Measurements from ENCODE around the gene ZNF23.

The ZNF23 gene

DNA sequence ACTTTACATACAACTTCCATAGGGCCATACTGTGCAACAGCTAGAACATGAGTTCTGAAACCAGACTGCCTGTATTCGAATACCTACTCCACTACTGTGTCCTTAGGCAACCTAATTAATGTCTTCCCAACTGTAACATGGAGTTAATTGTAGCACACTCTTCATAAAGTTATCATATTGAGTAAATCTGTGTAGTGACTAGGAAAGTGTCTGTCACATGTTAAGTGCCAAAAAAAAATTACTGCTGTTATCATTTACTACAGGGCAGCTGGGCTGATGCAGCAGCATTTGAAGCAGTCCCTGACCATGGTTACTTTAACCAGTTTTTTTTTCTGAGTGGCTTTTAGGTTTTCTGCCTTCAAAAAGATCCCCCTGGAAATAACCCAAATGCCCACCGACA, 10.9 kb upstream of the ZNF23 start:
- no peak for DNase-seq

DNA sequence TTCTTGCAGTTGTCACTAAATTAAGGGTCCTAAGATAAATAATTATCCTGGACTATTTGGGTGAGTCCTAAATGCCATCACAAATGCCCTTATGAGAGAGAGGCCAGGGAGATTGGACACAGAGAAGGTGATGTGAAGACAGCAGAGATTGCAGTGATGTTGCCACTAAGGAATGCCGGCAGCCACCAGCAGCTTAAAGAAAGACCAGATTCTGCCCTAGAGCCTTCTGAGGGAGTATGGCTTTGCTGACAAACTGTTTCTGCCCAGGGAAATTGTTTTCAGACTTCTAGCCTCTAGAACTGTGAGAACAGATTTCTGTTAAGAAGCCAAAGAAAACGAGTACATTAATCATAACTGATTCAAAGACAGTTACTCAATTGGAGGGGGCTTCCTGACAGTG, 10.0 kb upstream of the ZNF23 start:
- DNase-seq, result no peak

DNA sequence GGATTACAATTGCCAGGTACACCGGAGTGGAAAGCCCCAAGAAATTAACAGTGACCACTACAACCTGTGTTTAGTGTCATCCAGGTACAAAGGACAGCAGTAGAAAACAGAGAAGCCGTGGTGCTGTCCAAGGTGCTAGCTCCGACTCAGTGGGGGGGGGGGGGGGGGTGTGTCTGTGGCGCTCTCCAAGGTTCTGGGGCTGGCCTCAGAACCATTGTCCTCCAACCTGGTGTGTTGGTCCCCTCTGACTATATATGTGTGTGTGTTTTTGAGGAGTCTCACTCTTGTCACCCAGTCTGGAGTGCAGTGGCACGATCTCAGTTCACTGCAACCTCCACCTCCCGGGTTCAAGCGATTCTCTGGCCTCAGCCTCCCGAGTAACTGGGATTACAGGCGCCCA, 5.8 kb upstream of the ZNF23 start:
- DNase-seq, result peak; percentile 37

DNA sequence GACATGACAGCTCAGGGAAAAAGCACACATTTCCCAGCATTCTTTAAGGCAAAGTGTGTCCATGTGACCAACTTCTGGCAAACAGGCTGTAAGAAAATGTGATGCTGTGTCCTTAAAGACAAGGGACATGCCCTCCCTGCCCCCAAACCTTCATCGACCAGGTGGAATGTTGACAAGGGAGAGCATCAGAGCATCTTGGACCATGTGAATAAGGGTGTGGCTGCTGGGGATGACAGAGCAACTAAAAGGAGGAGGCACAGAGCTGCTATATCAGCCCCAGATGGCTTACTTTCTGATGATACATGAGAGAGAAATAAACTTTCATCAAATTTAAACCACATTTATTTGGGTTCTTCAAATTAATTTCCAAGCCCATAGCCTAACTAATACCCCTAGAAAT, 2.2 kb upstream of the ZNF23 start:
- DNase-seq, result no peak

DNA sequence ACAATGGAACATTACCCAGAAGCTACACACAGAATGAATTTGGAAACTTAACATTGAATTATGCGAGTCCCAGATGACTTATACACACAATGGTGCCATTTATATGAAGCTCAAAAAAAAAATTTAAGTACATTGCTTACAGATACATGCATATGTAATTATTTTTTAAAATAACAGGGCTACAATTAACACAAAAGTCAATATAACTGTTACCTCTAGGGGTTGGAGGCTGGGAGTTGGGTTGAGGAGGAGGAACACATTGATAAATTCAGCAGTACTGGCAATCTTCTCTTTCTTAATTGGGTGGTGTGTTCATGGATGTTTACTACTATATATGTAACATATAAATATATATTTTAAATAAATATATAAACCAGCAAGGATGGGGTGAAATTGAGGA, 1.1 kb downstream of the ZNF23 start:
- no peak for DNase-seq

DNA sequence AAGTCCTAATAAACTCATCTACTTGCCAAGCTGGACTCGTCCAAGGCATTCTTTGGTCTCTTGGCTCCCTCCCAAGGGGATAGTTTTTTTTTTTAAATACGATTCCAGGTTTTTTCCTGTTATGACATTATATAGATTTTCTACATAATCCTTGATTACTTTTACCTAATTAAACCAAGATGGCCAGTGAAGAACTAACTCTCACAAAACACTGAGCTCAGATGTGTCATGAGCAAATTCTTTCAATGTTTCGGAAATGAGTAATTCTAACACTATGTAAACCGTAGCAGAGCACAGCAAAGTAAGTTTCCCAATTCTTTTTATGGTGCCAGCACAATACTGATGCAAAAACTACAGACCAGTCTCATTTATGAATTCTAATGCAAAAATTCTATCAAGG, 1.8 kb downstream of the ZNF23 start:
- DNase-seq, result no peak

DNA sequence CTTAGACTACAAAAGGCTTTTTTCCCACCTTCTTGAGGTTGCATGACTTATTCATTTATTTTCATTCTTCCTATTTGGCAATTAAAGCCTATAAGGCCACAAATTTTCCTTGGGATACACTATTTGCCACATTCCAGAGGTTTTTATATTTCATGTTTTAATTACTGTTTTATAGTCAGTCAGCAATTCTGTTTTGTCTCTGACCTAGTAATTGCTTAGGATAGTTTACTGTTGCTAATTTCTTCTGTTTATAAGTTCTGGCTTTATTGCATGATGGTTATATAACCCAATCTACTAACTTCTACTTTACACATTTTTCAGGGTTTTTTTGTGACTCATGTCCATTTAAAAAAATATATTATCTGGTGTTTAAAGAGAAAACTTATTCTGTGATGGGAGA, 2.5 kb downstream of the ZNF23 start:
- no peak for DNase-seq

DNA sequence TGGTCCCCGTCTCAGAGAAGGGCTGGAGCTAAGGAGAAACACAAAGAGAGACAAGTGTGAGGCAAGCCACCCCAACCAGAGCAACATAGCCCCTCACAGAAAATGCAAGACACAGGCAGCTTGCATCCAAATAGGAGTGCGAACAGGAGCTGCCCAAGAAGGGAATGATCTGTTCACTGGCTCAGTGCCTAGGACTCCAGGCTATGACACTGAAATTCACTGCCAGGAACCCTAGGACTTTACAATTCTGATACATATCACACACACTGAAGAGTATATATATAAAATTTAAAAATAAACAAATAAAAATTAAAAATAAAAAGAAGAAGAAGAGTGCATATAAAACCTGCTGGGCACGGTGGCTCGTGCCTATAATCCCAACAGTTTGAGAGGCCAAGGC, 5.2 kb downstream of the ZNF23 start:
- DNase-seq, result no peak

DNA sequence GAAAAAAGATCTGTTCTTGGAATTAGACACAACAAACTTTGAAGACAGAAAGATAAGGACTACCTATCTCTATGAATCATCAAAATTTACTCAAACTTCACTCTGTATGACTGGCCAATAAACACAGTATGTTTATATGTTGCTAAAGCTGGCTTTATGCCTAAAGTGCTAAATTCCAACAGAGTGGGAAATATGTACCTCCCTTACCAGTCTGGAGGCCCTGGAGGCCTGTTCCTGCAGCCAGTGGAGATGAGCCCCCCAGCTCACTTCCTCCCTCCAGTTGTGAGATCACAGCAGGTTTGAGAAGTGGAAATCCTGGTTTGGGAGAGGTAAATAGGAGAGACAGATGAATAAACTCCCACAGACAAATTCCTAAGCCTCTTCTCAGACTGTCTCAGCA, 9.0 kb downstream of the ZNF23 start:
- no peak for DNase-seq

DNA sequence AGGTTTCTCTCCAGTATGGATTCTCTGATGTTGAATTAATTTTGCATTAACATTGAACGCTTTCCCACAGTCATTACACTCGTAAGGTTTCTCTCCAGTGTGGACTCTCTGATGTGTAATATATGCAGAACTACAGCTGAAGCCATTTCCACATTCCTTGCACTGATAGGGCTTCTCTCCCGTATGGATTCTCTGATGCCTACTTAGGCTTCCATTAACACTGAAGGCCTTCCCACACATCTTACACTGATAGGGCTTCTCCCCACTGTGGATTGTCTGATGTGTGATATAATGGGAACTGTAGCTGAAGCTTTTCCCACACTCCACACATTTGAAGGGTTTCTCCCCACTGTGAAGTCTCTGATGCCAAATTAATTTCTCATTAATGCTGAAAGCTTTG, 13.0 kb downstream of the ZNF23 start:
- no peak for DNase-seq

DNA sequence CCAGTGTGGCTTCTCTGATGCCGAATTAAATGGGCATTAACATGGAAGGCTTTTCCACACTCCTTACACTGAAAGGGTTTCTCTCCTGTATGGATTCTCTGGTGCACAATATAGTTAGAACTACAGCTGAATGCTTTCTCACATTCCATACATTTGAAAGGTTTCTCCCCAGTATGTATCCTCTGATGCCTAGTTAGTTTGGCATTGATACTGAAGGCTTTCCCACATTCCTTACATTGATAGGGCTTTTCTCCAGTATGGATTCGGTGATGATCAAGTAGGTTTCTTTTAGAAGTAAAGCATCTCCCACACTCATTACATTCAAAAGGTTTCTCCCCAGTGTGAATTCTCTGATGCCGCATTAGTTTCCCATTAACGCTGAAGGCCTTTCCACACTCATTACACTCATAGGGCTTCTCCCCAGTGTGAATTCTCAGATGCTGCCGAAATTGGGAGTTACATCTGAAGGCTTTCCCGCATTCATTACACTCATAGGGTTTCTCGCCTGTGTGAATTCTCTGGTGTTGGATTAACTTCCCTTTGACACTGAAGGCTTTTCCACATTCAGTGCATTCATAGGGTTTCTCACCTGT, 13.7 kb downstream of the ZNF23 start:
- no peak for DNase-seq

DNA sequence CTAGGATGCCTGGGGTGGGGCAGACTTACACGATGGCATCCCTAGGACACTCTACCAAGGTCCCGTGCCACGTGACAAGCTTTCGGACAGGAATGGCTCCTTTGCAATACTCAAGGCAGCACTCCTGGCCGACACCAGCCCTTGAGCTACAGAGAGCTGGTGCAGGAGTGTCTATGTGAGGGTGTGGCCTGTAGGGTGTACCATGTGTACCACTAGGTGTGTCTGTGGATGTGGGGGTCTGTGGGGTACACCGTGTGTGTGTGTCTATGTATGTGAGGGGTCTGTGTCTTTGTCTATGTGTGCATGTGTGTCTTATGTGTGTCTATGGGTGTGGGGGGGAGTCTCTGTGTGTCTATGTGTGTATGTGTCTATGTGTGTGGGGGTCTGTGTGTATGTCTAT, 18.3 kb downstream of the ZNF23 start:
- DNase-seq, result no peak

DNA sequence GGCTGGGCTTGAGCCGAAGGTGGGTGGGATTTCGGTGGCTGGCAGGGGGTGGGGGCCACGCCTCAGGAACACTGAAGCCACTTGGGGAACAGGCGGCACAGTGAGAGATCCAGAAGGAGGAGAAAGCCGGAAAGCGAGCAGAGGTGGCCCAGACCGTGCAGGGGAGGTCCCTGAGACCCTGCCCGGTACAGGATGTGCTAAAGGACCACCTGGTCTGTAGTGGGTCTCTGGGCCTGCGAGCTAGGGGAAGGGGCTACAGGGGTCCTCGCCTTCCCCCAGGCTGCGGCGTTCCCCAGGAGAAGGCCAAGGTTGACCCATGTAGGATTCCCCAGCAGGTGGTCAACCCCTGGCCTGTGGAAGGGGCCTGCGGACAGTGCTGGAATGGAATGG, 20.0 kb downstream of the ZNF23 start, which contains the start of gene TLE7:
TSS of gene TLE7 (minus strand) at position 4 of the 390 bp plus-strand sequence. CDS start 8,730 bp downstream, outside the sequence.
- no peak for DNase-seq

DNA sequence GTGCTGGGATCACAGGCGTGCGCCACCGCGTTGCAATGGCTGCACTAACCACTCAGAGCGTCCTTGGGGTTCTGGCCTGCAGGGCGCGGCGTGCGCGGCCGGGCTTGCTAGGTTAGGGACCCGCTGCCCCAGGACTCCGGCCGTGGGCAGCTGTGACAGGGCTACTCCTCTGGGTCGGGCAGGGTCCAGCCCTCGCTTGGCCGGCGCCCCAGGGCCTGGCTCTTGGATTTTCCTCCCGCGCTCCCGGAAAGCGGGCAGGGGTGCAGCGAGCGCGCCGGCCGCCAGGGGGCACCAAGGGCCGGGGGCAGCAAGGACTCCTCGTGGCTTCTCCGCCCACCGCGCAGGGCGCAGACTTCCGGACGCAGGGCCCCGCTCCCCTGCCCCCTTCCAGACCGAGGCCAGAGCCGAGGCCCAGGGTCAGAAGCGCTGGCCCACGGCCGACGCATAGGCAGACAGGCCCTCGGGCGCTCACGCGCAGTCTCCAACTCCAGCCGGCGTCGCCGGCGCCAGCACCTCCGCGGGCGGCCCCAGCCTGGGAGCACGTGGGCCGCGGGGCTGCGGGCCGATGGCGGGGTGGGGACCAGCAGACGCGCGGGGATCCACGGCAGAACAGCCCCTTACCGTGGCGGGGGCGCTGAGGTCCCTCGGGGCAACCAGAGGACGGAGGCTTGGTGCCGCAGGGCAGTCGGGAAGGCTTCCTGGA, 20.5 kb downstream of the ZNF23 start:
- no peak for DNase-seq

DNA sequence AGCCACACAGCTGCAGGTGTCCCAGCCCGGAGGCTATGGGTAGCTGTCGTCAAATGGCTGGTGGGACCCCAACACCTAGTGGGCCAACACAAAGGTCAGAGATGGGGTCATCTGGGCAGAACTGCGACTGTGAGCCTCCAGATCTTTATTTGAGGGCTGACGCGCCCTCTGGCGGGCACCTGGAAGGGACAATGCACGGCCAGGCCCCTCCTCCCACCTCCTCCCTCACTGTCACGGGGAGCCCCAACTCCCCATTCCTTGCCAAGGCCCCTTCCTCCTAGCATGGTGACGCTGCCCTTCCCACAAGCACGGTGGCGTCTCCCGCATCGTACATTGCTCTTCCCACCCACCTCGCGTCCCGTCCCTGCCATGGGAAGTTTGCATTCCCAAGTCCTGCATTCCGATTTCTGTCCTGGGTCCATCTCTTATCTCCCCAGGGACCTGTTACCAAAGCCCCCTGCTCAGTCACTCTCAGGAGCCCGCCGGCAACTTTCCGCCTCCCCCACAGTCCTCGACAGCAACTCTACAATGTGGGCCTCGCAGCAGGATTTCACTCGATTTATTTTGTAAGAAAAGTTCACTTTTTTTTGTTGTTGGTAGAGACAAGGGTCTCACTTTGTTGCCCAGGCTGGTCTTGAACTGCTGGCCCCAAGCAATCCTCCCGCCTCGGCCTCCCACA, 21.2 kb downstream of the ZNF23 start:
- no peak for DNase-seq

DNA sequence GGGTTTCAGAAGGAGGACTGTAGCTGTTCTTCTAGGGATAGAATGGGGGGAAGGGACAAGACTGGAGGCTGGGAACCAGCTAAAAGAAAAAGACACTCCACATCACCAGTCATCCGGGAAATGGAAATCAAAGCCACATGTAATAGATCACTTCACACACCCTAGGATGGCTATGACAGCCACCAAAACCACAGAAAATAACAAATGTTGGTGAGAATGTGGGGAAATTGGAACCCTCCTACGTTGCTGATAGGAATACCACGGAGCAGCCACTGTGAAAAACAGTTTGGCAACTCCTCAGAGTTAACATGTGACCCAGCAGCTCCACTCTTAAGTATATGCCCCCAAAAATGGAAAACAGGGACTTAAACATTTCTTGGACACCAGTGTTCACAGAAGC, 22.5 kb downstream of the ZNF23 start:
- no peak for DNase-seq

DNA sequence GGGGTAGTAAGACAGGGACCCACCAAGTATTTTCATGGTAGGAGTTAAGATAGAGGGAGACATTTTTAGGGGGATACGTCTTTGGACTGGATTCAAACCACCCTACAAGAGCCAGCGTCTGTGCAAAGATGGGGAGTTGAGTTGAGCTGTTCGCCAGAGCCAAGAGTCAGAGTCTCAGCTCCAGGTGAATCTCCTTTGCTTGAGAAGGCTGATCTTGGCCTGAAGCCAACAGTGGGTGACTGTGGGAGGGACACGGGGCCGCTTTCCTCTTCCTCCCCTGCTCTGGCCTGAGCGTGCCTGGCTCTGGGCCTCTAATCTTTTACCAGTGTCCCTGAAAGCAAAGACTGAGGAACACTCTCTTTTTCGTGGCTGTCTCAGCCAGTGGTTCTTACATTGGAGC, 25.6 kb downstream of the ZNF23 start:
- DNase-seq, result no peak

DNA sequence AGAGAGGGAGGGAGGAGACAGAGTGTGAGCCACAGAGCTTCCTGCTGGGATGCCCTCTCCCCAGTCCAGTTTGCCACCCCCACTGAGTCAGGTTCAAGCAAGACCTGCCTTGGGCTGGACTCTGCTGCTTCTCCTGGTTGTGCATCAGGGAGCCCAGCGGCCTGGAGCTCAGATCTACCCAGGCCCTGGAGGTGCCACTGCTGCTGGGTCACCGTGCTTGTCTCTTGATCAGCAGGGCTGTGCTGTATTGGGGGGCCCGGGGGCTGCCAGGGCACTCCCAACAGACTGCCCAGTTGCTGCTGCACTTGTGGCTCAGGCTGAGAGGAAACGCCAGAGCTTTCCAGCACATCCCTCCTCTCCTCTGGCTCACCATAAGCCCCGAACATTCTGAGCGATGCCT, 29.1 kb downstream of the ZNF23 start:
- DNase-seq, result no peak

DNA sequence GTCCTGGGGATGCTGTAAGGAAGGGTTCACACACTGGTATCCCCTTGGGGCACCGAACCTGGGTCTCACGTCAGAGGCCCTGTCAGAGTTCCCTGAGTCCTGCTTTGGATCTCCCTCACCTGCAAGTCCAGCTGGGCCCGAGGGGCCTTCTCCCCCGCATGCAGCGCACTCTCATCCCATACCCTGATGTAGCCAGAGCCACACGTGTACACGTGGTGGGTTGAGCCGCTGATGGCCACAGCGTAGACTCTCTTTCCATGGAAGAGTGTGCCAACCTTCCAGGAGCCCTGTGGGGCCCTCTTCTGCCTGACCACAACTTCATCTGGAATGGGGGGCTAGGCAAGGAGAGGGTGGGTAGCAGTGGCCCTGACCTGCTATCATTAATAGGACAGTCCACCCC, 30.1 kb downstream of the ZNF23 start:
- DNase-seq, result no peak

DNA sequence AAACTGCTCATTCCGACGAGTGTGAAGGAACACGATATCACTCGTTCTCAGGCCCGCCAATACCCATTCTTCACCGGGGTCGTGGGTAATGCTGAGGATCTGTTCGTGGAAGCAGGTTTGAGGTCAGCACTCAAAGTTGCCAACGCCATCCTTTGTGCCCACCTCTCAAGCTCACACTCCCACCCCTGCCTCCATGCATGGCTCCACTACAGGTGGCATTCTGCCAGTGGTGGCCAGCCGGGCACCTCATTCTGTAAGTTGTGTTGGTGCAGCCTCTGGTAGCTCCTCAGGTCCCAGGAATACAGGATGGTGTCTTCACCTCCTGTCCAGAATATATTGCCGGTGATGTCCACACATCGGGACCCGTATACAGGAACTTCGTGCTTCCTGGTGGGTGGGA, 30.9 kb downstream of the ZNF23 start:
- DNase-seq, result no peak

DNA sequence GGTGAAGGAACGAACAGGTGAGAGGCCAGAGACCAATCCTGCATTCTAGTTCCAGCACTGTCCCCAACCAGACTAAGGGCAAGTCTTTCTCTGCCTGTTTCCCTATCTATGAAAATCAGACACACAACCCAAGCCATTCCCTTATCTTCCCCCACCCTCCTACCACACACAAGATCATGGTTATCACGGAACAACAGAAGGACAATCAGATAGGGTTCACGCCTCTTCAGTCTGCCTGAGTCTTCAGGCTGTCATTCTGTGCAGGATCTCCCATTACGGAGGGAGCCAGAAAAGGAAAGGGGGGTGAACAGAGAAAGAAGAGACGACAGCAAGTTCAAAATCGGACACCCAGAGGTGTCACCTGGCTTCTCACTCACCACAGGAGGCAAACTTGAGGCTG, 31.3 kb downstream of the ZNF23 start:
- no peak for DNase-seq

DNA sequence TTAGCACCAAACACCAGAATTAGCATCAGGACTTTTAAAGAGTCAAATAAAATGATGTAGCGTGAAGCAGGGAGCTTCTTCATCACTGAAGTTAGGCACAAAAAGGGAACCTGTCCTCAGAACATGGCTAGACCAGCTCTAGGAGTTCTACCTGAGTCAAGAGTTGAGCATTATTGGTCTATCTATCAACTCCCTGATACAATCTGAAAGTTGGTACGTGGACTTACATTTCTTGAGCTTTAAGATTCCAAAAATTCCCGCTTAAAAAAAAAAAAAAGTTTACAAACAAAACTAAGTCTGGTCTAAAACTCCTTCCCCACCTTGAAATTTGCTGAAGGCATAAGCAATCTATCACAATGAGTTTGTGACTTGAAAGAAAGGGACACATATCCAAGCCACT, 32.5 kb downstream of the ZNF23 start:
- no peak for DNase-seq

DNA sequence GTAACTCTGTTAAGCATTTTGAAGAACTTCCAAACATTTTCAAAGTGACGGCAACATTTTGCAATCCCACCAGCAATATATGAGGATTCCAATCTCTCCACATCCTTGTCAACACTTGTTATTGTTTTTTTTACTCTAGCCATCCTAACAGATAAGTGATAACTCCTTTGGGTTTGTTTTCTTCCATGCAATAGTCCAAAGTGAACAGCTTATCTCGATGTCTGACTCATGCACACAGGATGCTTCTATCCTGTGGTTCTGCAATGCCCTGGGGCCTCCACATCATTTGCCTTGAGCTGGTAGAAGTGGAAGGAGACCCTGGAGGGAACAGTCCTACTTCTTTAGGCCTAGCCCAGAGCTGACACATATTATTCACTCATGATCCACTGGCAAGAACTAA, 33.2 kb downstream of the ZNF23 start:
- no peak for DNase-seq

DNA sequence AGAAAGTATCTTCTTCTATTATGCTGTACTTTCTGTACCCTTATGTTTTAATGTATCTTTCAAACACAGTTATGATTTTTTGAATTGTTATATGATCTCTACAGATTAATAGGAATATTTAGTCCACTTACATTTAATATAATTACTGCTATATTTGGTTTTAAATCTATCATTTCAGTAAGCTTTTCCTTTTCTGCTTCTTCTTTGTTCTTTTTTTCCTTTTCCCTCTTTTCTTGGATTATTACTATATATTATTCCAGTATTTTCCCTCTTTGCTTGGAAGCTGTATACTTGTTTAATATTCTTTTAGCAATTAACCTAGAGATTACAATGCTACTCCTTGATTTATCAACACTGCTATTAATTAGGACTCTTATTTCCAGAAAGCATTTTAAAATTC, 33.7 kb downstream of the ZNF23 start:
- no peak for DNase-seq
